AG04450 (cell line): ENCODE measurements around the gene RPL10A. TPM values are rescaled to one million over a fixed set of nuclear protein-coding genes. Genes with fewer than 3 reads are reported as not detected.

ENCODE experiments used
- CTCF ChIA-PET: fragments of 300-600, 350-600 bp; formaldehyde crosslinking; extraction: SDS; loops from one replicate; lab custom pipeline; 2022; ENCODE audit warnings: antibody characterized with exemption, inconsistent platforms; lab: Charles Lee
- POLR2A ChIA-PET: fragments of 350-600 bp; formaldehyde crosslinking; extraction: SDS; loops from one replicate; lab custom pipeline; 2021; ENCODE audit warnings: antibody characterized with exemption, inconsistent platforms; lab: Yijun Ruan, JAX
- DNase-seq: peaks from one replicate; pipeline ENCODE4 v3.0.0-alpha.2; 2011; ENCODE audit warnings: low read depth, low spot score
- H3K27ac ChIP-seq: one replicate; pipeline ENCODE4 v1.5.1; 2012; ENCODE audit warnings: low read depth, low read length, control low read depth
- H3K27me3 ChIP-seq: one replicate; pipeline ENCODE4 v1.6.0; 2012; ENCODE audit warnings: low read length; ENCODE audit not compliant: control insufficient read depth, insufficient read depth
- H3K4me3 ChIP-seq: 2 replicates; pipeline ENCODE4 v1.5.1; 2011; ENCODE audit warnings: mild to moderate bottlenecking, low read depth, low read length, control low read depth
- H3K9me3 ChIP-seq: 2 replicates; pipeline ENCODE4 v1.5.1; 2012; ENCODE audit warnings: low read length; ENCODE audit not compliant: control insufficient read depth, insufficient read depth
- polyA plus RNA-seq: library from polyadenylated mRNA; depleted of rRNA; stranded (reverse); fragments of >200 nt; gene quantifications from 2 replicates; pipeline ENCODE4 v1.2.3, GENCODE V29; 2011
- TF ChIP-seq, protein P1 (sequence below): IDR thresholded peaks from 2 replicates; pipeline ENCODE4 v1.5.1; 2011; ENCODE audit warnings: low read depth, low read length, control low read depth, inconsistent platforms

The RPL10A gene
- polyA plus RNA-seq, 1 experiment: 2,636 TPM

DNA sequence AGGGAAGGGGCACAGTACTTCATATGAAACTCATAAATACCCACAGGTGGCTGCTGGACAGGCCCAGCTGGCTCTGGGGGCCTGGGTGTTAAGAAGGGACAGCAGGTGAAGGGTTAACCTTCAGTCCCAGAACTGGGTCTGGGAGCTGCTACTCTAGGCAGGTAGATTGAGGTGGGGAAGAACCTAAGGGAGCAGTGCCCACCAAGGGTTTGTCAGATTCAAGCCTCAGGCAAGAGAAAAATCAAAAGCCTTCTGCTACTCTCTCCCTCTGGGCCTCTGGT is 5.6 kb downstream of the RPL10A start:
- ChIA-PET POLR2A (interaction anchor here (0.6 to 1.8 kb wide), 4 partner anchors 12 to 187 kb away, joined by 3 to 21 read pairs (median 6); partner anchors contain the start of gene TEAD3), CTCF (no interaction called here)
- TF ChIP-seq, protein P1, sequence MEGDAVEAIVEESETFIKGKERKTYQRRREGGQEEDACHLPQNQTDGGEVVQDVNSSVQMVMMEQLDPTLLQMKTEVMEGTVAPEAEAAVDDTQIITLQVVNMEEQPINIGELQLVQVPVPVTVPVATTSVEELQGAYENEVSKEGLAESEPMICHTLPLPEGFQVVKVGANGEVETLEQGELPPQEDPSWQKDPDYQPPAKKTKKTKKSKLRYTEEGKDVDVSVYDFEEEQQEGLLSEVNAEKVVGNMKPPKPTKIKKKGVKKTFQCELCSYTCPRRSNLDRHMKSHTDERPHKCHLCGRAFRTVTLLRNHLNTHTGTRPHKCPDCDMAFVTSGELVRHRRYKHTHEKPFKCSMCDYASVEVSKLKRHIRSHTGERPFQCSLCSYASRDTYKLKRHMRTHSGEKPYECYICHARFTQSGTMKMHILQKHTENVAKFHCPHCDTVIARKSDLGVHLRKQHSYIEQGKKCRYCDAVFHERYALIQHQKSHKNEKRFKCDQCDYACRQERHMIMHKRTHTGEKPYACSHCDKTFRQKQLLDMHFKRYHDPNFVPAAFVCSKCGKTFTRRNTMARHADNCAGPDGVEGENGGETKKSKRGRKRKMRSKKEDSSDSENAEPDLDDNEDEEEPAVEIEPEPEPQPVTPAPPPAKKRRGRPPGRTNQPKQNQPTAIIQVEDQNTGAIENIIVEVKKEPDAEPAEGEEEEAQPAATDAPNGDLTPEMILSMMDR: no peak
- no peaks in the 10 kb centered on the region; the same call in 1 of the 2 replicates for H3K9me3 ChIP-seq
- H3K27ac ChIP-seq: peak overlapping the region; percentile 39
- DNase-seq: no peak
- H3K4me3 ChIP-seq: no peak overlapping the region
- H3K27me3 ChIP-seq: no peaks in the 10 kb centered on the region

DNA sequence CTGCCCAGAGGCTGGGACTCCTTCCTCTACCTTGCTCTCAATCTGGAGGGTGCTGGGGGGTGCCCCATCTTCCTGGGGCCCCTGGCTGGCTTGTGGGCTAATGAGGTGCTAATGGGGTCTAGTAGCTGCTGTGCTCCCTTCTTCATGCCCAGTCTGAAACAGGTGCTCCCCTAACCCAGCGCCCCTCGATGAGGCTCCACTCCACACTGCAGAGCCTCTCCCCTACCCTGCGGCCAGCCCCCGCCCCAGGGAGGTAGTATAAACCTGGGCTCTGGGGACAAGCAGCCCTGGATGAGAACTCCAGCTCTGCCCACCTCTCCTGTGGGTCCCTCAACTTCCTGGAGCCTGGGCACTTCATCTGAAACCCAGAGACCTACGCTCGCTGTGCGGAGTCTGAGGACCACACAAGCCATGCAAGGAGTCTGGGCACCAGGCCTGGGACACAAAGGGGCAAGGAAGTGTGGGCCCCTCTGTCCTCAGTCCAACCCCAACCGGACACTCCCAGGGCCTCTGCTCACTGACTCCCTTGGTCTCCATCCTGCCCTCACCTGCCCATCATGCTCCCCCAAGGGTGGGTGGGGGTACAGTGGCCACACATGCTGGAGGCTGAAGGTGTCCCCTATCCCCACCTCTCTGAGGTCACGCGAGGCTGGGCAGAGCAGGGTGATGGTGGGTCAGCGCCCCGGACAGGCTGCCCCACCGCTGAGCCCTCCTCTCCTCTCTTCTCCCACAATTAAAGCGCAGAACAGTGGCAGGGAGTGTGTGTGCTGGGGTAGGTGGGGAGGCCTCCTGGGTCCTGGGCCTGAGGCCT is 6.1 kb downstream of the RPL10A start:
- DNase-seq: no peak
- Histone ChIP-seq H3K9me3 (no peaks in the 10 kb centered on the region), H3K27ac (peak overlapping the region; percentile 39), H3K27me3 (no peaks in the 10 kb centered on the region), H3K4me3 (no peak overlapping the region)
- TF ChIP-seq, protein P1: no peak
- ChIA-PET CTCF (no interaction called here), POLR2A (interaction anchor here (0.6 to 1.8 kb wide), 5 partner anchors 11 to 187 kb away, joined by 3 to 21 read pairs (median 6); partner anchors contain the start of gene TEAD3)

DNA sequence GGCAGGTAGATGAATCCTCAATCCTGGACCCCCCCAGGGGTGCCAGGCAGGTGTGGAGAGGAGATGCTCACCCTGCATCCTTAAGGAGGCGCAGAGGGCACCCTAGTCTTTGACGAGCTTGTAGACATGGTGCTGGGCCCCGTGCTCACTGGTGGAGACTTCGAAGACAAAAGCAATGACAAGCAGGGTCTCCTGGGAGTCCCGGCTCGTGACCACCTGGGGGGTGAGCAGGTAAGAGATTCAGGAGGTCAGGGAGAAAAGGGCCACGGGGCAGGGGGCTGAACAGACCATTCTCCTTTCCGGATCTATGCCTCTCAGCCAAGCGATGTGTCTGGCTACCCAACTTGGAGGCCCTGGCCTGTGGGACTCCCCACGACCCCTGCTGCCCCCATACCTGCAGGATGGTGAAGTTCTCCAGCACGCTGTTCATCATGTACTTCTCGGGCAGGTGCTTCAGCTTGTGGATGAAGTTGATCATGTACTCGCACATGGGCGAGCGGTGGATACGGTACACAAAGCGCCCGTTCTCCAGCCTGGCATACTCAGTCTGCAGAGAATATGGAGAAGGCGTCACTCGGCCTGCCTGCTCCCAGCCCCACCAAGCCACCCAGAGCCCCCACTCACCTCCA is 6.9 kb downstream of the RPL10A start:
- ChIA-PET CTCF (no interaction called here), POLR2A (interaction anchor here (0.6 kb wide), 1 partner anchor 42 kb away, joined by 6 read pairs; no protein-coding TSS in a partner anchor)
- Histone ChIP-seq H3K27me3 (no peaks in the 10 kb centered on the region), H3K9me3 (no peaks in the 10 kb centered on the region), H3K27ac (no peak overlapping the region), H3K4me3 (no peak overlapping the region)
- TF ChIP-seq, protein P1: no peak
- DNase-seq: no peak

DNA sequence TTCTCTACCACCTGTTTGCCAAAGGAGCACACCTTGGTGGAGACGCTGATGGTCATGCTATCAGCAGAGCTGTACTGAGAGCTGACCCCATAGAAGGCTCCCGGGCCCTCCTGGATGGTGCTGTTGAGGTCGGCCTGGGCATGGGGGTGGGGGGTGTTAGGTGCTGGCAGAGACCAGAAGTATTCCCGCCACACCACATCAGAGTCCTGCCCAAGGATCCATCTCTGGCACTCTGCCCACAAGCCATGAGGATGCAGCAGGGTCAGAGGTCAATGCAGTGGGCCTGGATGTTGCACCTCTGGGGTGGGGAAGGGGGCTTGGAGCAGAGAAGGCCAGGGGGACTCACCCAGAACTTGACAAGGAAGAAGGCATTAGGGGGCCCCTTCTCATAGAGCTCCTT is 7.4 kb downstream of the RPL10A start:
- ChIA-PET CTCF (interaction anchor here (1.4 kb wide), 1 partner anchor 8 kb away, joined by 3 read pairs; the partner anchor contains the start of gene RPL10A), POLR2A (no interaction called here)
- H3K27ac ChIP-seq: no peak overlapping the region
- no peaks in the 10 kb centered on the region for H3K9me3 ChIP-seq
- no peak for DNase-seq
- no peaks in the 10 kb centered on the region for H3K27me3 ChIP-seq
- TF ChIP-seq, protein P1: no peak
- H3K4me3 ChIP-seq: no peak overlapping the region

DNA sequence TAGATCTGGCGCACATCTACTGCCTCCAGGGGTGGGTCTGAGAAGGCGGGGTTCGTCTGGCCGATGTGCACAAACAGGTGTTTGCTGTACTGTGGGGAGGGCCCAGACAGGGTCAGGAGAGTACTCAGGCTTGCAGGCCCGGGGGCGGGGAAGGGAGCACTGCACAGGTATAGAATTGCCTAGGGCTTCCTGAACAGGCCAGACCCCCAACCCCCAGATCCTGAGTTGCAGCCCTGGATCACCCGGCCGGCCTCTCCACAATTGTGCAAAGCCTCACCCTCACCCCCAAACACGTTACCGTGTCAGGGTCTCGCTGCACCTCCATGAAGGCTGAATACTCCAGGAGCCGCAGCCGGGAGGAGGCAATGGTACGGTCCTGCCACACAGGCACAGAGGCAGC is 7.8 kb downstream of the RPL10A start:
- Histone ChIP-seq H3K4me3 (no peak overlapping the region), H3K9me3 (no peaks in the 10 kb centered on the region), H3K27ac (no peak overlapping the region), H3K27me3 (no peaks in the 10 kb centered on the region)
- DNase-seq: no peak
- CTCF ChIA-PET: interaction anchor here (1.4 kb wide), 1 partner anchor 8 kb away, joined by 3 read pairs; the partner anchor contains the start of gene RPL10A
- POLR2A ChIA-PET: interaction anchor here (0.9 kb wide), 1 partner anchor 21 kb away, joined by 3 read pairs; the partner anchor contains the start of gene TEAD3
- TF ChIP-seq, protein P1: no peak
